Activated CD4-positive, alpha-beta T cell treated with anti-CD3 and anti-CD28 coated beads, Interleukin-2, amount 10 ng/mL, durations not matched to agents 24 days and 14 days (primary cell): ENCODE data around the gene REEP1. TPM values are rescaled to one million over a fixed set of nuclear protein-coding genes. Genes with fewer than 3 reads are reported as not detected.
A peak's percentile ranks its signal among the peaks of the same experiment; 100 is the strongest.
"Not testable (repeated sequence)": the region's sequence is repeated elsewhere in the genome, so short reads cannot be mapped to it uniquely, and the experiment has no call there.

Experiments used
- DNase-seq: peaks from one replicate; pipeline ENCODE4 v3.0.0; 2022
- H3K27ac Mint-ChIP-seq: one replicate; pipeline ENCODE4 v1.8.0; 2022; ENCODE audit warnings: mild to moderate bottlenecking, mixed read lengths
- H3K27me3 Mint-ChIP-seq: one replicate; pipeline ENCODE4 v1.8.0; 2022; ENCODE audit warnings: mixed read lengths
- H3K36me3 Mint-ChIP-seq: one replicate; pipeline ENCODE4 v1.8.0; 2022; ENCODE audit warnings: low read depth, mild to moderate bottlenecking, mixed read lengths
- H3K4me1 Mint-ChIP-seq: one replicate; pipeline ENCODE4 v1.8.0; 2021; ENCODE audit warnings: mixed read lengths
- H3K4me3 Mint-ChIP-seq: one replicate; pipeline ENCODE4 v1.8.0; 2022; ENCODE audit warnings: mild to moderate bottlenecking, moderate library complexity, mixed read lengths
- H3K9me3 Mint-ChIP-seq: one replicate; pipeline ENCODE4 v1.8.0; 2021; ENCODE audit warnings: mixed read lengths
- intact Hi-C: fragments of 100-400 bp; cut with micrococcal nuclease; formaldehyde crosslinking; loops from one replicate; pipeline ENCODE4 v1.15.1; 2023
- total RNA-seq: library from RNA; stranded (reverse); gene quantifications from 2 replicates; pipeline ENCODE4 v1.2.3, GENCODE V29; 2022

Gene REEP1
- total RNA-seq, 1 donor from 2014 or later: 0.44 TPM

DNA sequence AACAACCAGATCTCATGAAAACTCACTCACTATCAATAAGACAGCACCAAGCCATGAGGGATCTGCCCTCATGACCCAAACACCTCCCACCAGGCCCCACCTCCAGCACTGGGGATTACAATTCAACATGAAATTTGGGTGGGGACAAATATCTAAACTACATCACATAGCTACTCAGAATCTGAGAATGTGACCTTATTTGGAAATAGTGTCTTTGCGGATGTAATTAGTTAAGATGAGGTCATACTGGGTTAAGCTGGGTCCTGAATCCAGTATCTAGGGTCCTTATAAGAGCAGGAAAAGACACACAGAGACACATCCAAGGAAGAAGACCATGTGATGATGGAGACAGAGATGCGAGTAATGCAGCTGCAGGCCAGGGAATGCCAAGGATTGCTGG lies 27.5 kb upstream of the REEP1 start:
- H3K4me1 Mint-ChIP-seq: peaks cover 16% of the 10 kb centered on the region
- peaks cover 3% of the 10 kb centered on the region for H3K9me3 Mint-ChIP-seq
- intact Hi-C loops: no loop called here
- H3K27me3 Mint-ChIP-seq: peaks cover 2% of the 10 kb centered on the region
- peaks cover 3% of the 10 kb centered on the region for H3K36me3 Mint-ChIP-seq
- no peak overlapping the region for H3K27ac Mint-ChIP-seq
- DNase-seq: peak; percentile 29
- H3K4me3 Mint-ChIP-seq: no peak overlapping the region

DNA sequence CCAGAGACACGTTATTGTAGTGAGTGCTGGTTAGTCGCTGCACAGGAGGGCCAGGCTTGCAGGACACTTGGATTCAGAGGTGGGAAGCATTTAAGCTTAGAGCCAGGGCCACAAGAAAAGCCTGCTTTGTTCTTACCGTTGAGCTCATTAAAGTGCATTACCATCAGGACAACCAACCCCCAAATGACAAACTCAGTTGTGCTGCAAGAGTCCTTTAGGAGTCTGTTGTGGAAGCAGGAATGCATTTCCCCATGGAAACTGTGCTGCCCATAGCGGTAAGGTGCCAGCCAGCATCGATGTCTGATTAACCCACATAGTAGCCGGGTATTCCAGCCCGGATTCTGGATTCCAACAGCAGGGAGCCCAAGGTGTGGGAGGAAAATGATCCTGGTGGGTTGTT lies 23.4 kb upstream of the REEP1 start:
- DNase-seq: peak; percentile 42
- intact Hi-C loops: no loop called here

DNA sequence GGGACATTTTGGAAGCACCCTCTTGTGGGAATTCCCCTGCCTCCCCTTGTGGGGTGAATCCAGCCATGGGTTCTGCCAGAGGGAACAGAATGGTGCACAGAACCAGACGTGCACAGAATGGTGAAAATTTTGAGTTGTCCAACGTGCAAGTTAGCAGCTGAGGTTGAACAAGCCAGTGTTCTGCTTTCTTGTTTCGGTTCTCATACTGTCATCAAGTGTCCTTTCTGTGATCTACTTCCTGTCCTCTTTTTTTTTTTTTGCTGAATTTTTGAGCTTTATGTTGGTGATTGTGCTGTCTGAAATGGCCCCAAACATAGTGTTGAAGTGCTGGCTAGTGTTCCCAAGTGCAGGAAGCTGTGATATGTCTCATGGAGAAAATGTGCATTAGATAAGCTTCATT lies 21.5 kb upstream of the REEP1 start:
- Mint-ChIP-seq H3K9me3 (no peaks in the 10 kb centered on the region), H3K4me1 (no peaks in the 10 kb centered on the region), H3K27me3 (peaks cover 4% of the 10 kb centered on the region), H3K36me3 (no peaks in the 10 kb centered on the region), H3K27ac (no peak overlapping the region), H3K4me3 (no peak overlapping the region)
- intact Hi-C loops: no loop called here
- no peak for DNase-seq

More for the DNA sequence above, 23.4 kb upstream of the REEP1 start:
- H3K36me3 Mint-ChIP-seq: no peaks in the 10 kb centered on the region
- H3K4me3 Mint-ChIP-seq: no peak overlapping the region
- peaks cover 2% of the 10 kb centered on the region for H3K4me1 Mint-ChIP-seq
- H3K27ac Mint-ChIP-seq: no peak overlapping the region
- H3K27me3 Mint-ChIP-seq: peaks cover 2% of the 10 kb centered on the region
- no peaks in the 10 kb centered on the region for H3K9me3 Mint-ChIP-seq

DNA sequence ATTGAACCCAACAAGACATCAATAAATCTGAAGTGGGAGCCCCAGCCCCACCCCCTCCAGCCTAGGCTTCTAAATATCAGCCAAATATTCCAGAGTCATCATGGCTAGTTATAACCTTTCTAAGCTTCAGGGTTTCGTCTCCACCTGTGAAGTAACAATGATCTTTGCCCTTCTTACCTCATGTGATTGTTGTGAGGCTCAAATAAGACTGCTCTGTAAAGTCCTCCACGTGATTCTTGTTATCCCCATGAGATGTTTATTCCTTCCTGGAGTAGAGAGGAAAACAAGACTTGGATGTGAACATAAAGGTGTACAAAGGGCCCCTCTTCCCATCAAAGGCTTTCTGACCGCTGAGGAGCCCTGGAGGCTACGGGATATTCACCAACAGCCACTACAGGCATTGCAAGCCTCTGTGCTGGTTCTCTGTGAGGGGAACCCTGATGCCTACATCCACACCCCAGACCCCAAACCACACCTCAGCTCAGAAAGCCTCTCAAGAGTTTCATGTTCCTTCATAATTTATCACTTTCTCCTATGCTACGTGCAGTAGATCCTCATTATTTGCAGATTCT lies 20.1 kb upstream of the REEP1 start:
- no peaks in the 10 kb centered on the region for H3K4me1 Mint-ChIP-seq
- intact Hi-C loops: no loop called here
- H3K27ac Mint-ChIP-seq: no peak overlapping the region
- H3K27me3 Mint-ChIP-seq: peaks cover 6% of the 10 kb centered on the region
- no peak overlapping the region for H3K4me3 Mint-ChIP-seq
- peak; percentile 33 for DNase-seq
- no peaks in the 10 kb centered on the region for H3K36me3 Mint-ChIP-seq
- no peaks in the 10 kb centered on the region for H3K9me3 Mint-ChIP-seq

DNA sequence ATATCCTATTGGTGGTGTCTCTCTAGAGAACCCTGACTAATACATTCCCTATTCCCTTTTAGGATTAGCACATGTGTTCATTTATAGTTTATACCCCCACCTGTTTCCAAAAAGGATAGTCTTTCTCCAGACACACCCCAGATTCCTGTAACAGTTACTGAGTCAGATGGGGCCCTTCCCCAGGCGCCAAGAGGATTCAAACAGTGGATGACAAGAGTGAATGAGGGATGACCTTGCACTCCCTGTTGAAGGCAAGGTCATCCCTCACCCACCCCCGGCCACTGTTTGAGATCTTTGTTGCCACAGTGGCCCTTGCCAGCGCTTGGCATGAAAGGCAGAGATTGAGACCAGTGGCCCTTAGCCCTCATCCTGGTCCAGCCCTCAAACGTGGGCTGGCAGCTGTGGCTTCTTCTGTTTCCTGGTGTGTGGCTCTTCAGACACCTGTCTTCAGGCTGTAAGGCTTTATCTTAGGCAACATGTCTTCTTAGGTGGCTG lies 15.3 kb upstream of the REEP1 start:
- Mint-ChIP-seq H3K27me3 (peaks cover 19% of the 10 kb centered on the region), H3K9me3 (no peaks in the 10 kb centered on the region), H3K36me3 (no peaks in the 10 kb centered on the region)

DNA sequence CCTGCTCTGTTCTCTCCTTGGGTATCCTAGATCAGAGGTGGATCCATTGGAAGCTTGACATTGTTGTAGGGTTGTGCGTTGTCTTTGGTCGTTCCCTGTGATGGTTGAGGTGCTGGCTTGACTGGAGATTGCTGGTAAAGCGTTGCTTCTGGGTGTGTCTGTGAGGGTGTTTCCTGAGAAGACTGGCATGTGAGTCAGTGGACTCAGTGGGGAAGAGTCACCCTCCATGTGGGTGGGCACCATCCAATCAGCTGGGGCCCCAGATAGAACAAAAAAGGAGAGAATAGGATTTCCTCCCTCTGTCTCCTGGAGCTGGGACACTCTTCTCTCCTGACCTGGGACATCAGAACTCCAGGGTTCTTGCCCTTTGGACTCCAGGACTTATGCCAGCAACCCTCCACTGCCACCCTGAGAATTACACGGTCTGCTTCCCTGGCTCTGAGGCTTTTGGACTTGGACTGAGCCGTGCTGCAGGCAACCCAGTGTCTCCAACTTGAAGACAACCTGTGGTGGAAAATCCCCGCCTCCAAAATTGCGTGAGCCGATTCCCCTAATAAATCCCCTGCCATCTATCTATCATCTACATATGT lies 14.8 kb upstream of the REEP1 start:
- no peak overlapping the region for H3K4me3 Mint-ChIP-seq
- no peaks in the 10 kb centered on the region for H3K36me3 Mint-ChIP-seq
- DNase-seq: no peak
- H3K4me1 Mint-ChIP-seq: no peaks in the 10 kb centered on the region
- H3K9me3 Mint-ChIP-seq: no peaks in the 10 kb centered on the region
- intact Hi-C loops: no loop called here
- H3K27ac Mint-ChIP-seq: no peak overlapping the region
- peaks cover 22% of the 10 kb centered on the region for H3K27me3 Mint-ChIP-seq

More for the DNA sequence above, 15.3 kb upstream of the REEP1 start:
- no peak overlapping the region for H3K4me3 Mint-ChIP-seq
- H3K27ac Mint-ChIP-seq: no peak overlapping the region
- intact Hi-C loops: no loop called here
- DNase-seq: no peak
- H3K4me1 Mint-ChIP-seq: no peaks in the 10 kb centered on the region

DNA sequence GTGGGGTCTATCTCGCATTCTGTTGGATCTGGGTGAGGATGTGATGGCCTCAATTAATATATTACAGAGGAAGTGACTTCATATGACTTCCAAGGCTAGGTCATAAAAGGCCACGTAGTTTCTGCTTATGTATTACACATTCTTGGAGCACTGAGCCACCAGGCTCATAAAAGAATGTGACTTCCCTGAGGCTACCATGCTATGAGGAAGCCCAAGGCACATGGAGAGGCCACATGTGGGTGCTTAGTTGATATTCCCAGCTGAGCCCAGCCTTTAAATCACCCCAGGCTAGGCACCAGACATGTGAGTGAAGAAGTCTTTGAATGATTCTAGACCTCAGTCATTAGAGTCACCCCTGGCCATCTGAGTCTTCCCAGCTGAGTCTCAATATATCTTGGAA lies 13.3 kb upstream of the REEP1 start:
- H3K9me3 Mint-ChIP-seq: no peaks in the 10 kb centered on the region
- no peak for DNase-seq
- H3K27me3 Mint-ChIP-seq: peaks cover 28% of the 10 kb centered on the region
- no peaks in the 10 kb centered on the region for H3K36me3 Mint-ChIP-seq
- H3K4me3 Mint-ChIP-seq: no peak overlapping the region
- H3K27ac Mint-ChIP-seq: no peak overlapping the region
- no peaks in the 10 kb centered on the region for H3K4me1 Mint-ChIP-seq
- intact Hi-C loops: no loop called here

DNA sequence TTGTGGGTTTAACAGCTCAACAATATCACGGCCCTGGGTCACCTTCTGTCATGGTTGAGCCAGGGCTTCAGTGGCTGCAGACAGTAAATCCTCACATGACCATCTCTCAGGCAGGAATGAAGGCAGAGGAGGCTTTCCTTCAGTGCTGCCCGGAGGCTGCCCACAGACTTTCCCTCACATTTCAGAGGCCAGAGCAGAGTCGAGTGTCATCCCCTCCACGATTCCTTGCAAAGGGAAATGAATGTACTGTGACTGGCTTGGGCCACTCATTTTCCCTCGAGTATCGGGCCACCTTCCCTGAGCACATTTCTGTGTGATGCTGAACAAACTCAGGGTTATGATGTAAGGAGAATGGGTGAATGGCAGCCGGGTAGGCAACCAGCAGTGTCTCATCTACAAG lies 10.0 kb upstream of the REEP1 start:
- H3K4me3 Mint-ChIP-seq: no peak overlapping the region
- H3K4me1 Mint-ChIP-seq: no peaks in the 10 kb centered on the region
- H3K36me3 Mint-ChIP-seq: no peaks in the 10 kb centered on the region
- DNase-seq: no peak
- H3K27me3 Mint-ChIP-seq: peaks cover 42% of the 10 kb centered on the region
- H3K9me3 Mint-ChIP-seq: no peaks in the 10 kb centered on the region
- H3K27ac Mint-ChIP-seq: no peak overlapping the region
- intact Hi-C loops: no loop called here

DNA sequence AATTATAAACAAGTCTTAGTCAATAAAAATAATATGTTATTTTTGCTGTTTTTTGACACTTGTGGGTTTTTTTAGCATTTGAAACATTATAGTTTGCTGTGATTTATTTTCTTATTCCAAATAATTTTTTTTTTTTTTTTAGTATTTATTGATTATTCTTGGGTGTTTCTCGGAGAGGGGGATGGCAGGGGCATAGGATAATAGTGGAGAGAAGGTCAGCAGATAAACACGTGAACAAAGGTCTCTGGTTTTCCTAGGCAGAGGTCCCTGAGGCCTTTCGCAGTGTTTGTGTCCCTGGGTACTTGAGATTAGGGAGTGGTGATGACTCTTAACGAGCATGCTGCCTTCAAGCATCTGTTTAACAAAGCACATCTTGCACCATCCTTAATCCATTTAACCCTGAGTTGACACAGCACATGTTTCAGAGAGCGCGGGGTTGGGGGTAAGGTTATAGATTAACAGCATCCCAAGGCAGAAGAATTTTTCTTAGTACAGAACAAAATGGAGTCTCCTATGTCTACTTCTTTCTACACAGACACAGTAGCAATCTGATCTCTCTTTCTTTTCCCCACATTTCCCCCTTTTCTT lies 8.5 kb upstream of the REEP1 start:
- H3K27ac Mint-ChIP-seq, intact Hi-C loops, H3K4me1 Mint-ChIP-seq, H3K4me3 Mint-ChIP-seq, H3K9me3 Mint-ChIP-seq, H3K36me3 Mint-ChIP-seq, DNase-seq: not testable (repeated sequence)
- peaks cover 48% of the 10 kb centered on the region for H3K27me3 Mint-ChIP-seq

DNA sequence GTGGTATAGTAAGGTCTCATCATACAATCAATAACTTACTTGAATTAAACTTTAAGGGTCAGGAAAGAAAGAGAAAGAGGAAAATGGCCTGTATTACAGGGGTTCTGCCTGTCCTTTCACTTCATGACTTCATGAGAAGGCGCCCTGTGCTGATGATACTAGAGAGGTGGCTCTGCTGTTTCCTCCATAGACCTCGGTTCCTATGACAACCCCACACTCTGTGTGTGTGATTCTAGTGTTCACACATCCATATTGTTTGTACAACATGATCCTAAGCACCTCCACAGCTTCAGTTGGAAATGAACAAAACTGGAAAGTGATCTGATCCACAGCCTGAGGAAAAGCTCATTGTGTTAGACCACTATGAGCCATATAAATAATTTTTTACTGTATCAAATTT lies 7.0 kb upstream of the REEP1 start:
- peaks cover 58% of the 10 kb centered on the region for H3K27me3 Mint-ChIP-seq

DNA sequence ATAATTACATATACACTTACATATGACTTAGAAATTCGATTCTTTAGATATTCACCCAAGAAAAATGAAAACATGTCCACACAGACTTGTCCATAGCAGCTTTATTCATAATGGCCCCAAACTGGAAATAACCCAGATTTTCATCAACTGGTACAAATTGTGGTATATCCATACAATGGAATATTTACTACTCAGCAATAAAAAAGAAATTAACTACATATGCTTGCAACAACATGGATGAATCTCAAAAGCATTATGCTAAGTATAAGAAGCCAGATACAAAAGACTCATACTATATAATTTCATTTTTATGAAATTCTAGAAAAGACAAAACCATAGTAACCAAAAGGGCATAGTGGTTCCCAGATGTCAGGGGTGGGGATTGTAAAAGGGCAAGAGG lies 5.1 kb upstream of the REEP1 start:
- intact Hi-C loops: no loop called here
- Mint-ChIP-seq H3K27me3 (peaks cover 67% of the 10 kb centered on the region), H3K9me3 (peaks cover 10% of the 10 kb centered on the region), H3K4me1 (peaks cover 7% of the 10 kb centered on the region), H3K27ac (no peak overlapping the region), H3K36me3 (no peaks in the 10 kb centered on the region), H3K4me3 (no peak overlapping the region)
- DNase-seq: no peak

More for the DNA sequence above, 7.0 kb upstream of the REEP1 start:
- Mint-ChIP-seq H3K36me3 (no peaks in the 10 kb centered on the region), H3K9me3 (peaks cover 10% of the 10 kb centered on the region), H3K4me1 (no peaks in the 10 kb centered on the region), H3K27ac (no peak overlapping the region), H3K4me3 (no peak overlapping the region)
- intact Hi-C loops: no loop called here
- DNase-seq: no peak

DNA sequence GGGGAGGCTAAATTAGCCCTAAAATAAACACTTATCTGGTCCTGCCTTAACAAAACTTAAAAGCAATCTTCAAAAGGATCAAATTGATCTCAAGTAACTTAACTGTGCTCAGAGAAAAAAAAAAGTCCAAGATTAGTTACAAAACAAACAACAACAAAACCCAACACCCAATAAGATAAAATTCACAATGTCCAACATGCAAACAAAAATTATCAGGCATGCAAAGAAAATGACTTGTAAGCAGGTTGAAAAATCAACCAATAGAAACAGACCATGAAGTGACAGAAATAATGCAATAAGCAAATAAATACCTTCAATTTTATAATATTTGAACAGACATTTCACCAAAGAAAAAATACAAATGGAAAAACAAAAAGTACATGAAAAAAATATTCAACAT lies 4.0 kb upstream of the REEP1 start:
- Mint-ChIP-seq H3K27me3 (peaks cover 66% of the 10 kb centered on the region), H3K27ac (no peak overlapping the region)

DNA sequence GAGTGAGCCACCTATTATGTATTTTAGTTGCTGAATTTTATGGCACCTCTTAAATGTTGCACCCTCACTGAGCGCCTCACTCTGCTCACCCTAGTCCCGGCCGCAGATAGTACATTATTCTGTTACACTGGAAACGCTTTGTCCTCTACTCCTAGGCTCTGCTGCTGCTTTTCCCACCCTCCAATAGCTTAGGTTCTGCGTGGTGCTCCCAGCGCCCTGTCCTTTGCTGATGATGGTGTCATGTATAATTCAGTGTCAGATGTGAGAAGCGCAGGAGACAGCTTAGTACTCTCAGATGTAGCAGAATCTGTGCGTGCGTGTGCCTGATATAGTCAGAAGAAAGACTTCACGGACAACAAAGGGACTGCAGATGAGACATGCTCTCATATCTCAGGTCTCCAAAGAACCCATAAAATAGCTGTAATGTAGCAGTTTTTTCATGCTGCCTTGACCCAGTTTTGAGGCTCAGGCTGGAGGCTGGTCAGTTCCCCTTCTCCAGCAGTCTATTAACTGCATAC lies 1.4 kb upstream of the REEP1 start:
- H3K27ac Mint-ChIP-seq: no peak overlapping the region
- H3K9me3 Mint-ChIP-seq: peaks cover 10% of the 10 kb centered on the region
- intact Hi-C loops: no loop called here
- peaks cover 74% of the 10 kb centered on the region for H3K27me3 Mint-ChIP-seq
- DNase-seq: no peak
- peak overlapping the region; percentile 43 for H3K4me3 Mint-ChIP-seq
- H3K36me3 Mint-ChIP-seq: no peaks in the 10 kb centered on the region
- peaks cover 13% of the 10 kb centered on the region for H3K4me1 Mint-ChIP-seq

More for the DNA sequence above, 4.0 kb upstream of the REEP1 start:
- no peaks in the 10 kb centered on the region for H3K36me3 Mint-ChIP-seq
- intact Hi-C loops: no loop called here
- H3K4me1 Mint-ChIP-seq: peaks cover 11% of the 10 kb centered on the region
- H3K4me3 Mint-ChIP-seq: no peak overlapping the region
- no peak for DNase-seq
- H3K9me3 Mint-ChIP-seq: peaks cover 10% of the 10 kb centered on the region

DNA sequence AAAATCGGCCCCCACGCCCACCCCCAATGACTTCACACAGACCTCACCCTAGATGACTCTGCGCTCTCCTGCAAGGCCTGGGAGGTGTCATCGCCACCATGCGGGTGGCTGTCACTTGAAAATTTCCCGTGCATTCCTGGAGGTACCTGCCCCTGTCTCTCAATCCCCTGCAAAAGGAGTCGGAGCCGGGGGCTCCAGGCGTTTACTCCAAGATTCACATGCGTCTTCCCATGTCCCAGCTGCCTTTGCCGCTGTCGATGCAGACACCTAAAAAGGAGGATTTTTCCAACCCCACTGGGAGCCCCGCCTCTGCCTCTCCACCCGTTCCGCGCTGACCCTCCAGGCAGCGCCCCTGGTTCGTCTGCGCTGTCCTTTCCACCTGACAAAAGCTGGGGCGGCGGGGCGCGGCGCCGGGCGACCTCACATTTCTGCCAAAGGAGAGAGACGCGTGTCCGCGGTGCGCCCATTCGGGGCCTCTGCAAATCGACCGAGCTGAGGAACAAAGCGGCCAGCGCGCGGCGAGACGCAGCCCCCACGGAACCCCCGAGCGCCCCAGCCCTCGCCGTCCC lies 667 bp downstream of the REEP1 start:
- intact Hi-C loops: no loop called here
- Mint-ChIP-seq H3K9me3 (peaks cover 10% of the 10 kb centered on the region), H3K4me1 (peaks cover 13% of the 10 kb centered on the region), H3K4me3 (peak overlapping the region; percentile 83), H3K36me3 (no peaks in the 10 kb centered on the region), H3K27me3 (peaks cover 72% of the 10 kb centered on the region), H3K27ac (no peak overlapping the region)
- DNase-seq: peak; percentile 64
